ENCODE results near the gene CAND1.

CAND1 gene

DNA sequence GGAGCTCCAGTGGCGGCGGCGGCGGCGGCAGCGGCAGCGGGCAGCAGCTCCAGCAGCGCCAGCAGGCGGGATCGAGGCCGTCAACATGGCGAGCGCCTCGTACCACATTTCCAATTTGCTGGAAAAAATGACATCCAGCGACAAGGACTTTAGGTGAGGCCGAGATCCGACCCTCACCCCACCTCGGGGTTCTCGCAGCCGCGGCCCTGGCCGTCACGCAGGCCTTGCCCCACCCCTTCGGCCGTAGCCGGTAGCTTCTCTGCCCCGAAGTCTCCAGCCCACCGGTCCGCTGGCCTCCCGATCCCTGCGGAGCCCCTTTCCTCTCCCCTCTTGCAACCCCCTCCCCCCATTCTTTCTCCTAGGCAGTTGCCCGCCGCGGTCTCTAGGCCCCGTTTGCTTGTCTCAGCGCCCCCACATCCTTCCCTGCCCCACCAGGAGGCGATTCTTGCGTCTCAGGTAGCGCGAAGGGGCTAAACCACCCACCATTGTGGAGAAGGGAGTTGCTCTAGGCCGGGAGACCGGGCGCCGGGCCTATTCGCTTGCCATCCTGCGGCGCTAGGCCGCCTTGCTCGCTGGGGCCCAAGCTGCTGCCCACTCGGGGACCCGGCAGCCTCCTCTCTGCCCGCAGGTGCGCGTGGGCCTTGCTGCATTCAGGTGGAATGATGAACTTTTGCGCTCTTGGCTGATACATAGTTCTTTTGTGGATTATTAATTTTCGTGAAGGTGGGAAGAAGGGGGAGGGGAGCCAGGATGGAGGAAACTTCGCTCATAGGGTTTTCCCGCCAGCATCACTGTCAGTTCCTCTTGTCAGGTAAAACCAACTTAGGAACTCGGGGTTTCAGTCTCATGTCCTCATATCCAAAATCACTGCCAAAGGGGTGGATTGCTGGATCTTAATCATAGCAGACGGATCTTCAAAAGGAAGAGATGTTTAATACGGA, 745 bp downstream of the CAND1 start:
- TF ChIP-seq GATA3 (IDR thresholded peaks at IDR 0.05; ENCODE audit: low read depth, low read length) (no peak), GATA2 (IDR thresholded peaks at IDR 0.05; ENCODE audit: low read depth, low read length) (no peak)

GRCh38 chr12:67270622-67271021, 1.5 kb downstream of the CAND1 start:
- TF ChIP-seq GATA2 (IDR thresholded peaks at IDR 0.05; ENCODE audit: low read depth, low read length) (no peak), GATA3 (IDR thresholded peaks at IDR 0.05; ENCODE audit: low read depth, low read length) (no peak)

DNA sequence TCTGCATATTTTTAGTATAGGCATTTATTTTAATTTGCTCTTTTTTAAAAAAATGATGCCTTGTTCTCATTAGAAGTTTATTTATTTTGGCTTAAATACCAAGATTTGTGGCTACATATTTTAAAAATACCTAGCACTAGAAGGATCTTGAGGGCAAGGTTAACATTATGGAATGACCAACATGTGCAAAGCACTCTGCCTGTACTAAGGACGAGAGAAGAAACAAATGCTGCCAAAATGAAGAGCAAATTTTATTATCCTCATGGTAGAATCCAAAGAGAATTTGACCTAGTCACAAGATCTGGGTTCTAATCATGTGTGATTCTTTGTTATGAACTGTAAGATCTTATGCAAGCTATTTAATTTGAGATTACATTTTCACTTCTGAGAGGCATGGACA, 2.8 kb downstream of the CAND1 start:
- TF ChIP-seq GATA3 (IDR thresholded peaks at IDR 0.05; ENCODE audit: low read depth, low read length) (no peak), GATA2 (IDR thresholded peaks at IDR 0.05; ENCODE audit: low read depth, low read length) (no peak)

- no peak for TF ChIP-seq GATA2 (IDR thresholded peaks at IDR 0.05; ENCODE audit: low read depth, low read length)
Measured at GRCh38 chr12:67274186-67274585, 5.0 kb downstream of the CAND1 start.

DNA sequence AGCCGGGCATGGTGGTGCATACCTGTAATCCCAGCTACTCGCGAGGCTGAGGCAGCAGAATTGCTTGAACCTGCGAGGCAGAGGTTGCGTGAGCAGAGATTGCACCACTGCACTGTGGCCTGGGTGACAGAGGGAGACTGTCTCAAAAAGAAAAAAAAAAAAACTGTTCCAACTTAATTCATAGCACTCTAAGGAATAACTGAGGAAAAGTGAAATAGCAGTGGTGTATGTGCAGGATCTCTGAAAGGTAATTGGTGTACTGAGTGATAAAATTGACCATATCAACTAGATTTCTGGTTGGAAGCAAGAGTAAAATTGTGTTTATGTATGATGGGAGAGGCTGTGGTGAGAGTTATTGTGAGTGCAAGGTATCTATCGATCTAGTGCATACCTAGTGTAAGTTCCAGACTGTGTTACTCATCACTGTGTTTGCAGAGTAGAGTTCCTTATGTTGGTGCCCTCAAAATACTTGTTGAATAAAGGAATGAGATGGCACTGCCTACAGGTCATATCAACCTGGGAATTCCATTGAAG, 6.3 kb downstream of the CAND1 start:
- TF ChIP-seq GATA2 (IDR thresholded peaks at IDR 0.05; ENCODE audit: low read depth, low read length) (no peak), GATA3 (IDR thresholded peaks at IDR 0.05; ENCODE audit: low read depth, low read length) (no peak)

DNA sequence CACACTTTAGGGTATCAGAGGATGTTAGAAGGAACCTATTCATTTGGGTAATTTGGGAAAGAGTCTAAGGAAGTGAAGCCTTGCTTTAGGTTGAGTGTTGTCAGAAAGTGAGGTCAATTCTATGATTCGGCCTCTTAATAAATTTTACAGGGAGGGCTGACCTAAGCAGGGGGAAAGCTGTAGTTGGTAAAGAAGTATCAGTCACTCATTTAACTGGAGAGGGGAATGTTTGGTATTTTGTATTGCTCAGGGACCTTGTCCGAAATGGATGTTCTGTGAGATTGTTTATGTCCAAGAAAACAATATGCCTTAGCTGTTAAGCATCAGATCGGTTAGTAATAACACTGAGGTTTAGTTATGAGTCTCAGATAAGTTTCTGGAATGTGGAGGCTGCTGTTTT, 7.3 kb downstream of the CAND1 start:
- no peak for TF ChIP-seq GATA2 (IDR thresholded peaks at IDR 0.05; ENCODE audit: low read depth, low read length)
- TF ChIP-seq GATA3 (IDR thresholded peaks at IDR 0.05; ENCODE audit: low read depth, low read length) = no peak

DNA sequence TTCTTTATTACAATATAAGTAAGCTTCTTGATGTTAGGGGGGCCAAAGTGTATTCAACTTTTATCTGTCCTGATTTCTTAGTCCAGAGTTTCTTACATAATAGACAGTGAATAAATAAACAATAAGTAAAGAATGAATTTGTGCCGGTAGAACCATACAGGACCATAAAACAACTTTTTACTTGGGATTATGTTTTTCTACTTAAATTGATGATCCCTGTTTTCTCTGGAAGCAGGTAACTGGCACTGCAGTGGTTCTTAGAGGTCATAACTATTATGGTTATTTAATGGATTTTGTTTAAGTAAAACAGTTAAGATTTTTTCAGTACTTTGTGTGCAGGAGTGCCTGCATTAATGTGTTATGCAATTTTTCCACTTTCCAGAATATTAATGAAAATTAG, 10.5 kb downstream of the CAND1 start:
- TF ChIP-seq GATA3 (IDR thresholded peaks at IDR 0.05; ENCODE audit: low read depth, low read length) (no peak), GATA2 (IDR thresholded peaks at IDR 0.05; ENCODE audit: low read depth, low read length) (no peak)

DNA sequence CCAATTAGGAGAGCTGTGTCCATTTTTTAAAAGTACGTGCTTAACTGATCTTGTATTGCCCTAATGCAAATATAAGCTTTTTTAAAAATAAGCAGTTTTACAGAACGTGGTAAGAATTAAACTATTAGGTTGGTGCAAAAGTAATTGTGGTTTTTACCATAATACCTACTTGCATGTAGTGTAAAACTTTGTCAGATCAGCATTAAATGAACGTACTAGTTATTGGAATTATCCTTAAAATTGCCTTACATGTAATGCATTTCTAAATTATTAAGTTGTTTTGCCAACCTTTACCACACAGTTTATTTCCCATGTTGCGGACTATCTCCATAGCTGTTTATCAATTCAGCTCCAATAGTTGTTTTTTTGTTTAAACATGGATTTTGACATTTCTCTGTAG, 10.9 kb downstream of the CAND1 start:
- TF ChIP-seq GATA2 (IDR thresholded peaks at IDR 0.05; ENCODE audit: low read depth, low read length) (no peak), GATA3 (IDR thresholded peaks at IDR 0.05; ENCODE audit: low read depth, low read length) (no peak)

- TF ChIP-seq GATA2 (IDR thresholded peaks at IDR 0.05; ENCODE audit: low read depth, low read length) = no peak
- TF ChIP-seq GATA3 (IDR thresholded peaks at IDR 0.05; ENCODE audit: low read depth, low read length) = no peak
Measured at GRCh38 chr12:67280572-67280971, 11.4 kb downstream of the CAND1 start.

GRCh38 chr12:67284561-67284960, 15.4 kb downstream of the CAND1 start:
- TF ChIP-seq GATA2 (IDR thresholded peaks at IDR 0.05; ENCODE audit: low read depth, low read length) (no peak), GATA3 (IDR thresholded peaks at IDR 0.05; ENCODE audit: low read depth, low read length) (no peak)

DNA sequence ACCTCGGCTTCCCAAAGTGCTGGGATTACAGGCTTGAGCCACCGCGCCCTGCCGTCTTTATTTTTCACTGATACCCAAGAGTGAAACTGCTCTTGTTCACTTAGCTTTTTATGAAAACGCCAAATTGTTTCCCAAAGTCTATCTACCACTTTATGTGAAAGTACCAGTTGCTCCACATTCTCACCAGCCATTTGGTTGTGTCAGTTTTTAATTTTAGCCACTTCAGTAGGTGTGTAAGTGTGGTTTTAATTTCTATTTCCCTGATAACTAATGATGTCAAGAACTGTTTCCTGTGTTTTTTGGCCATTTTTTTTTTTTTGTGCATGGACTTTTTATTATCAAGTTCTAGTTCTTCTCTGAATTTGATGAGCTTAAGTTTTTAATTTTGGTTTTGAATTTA, 17.1 kb downstream of the CAND1 start:
- TF ChIP-seq GATA3 (IDR thresholded peaks at IDR 0.05; ENCODE audit: low read depth, low read length) = no peak
- no peak for TF ChIP-seq GATA2 (IDR thresholded peaks at IDR 0.05; ENCODE audit: low read depth, low read length)

DNA sequence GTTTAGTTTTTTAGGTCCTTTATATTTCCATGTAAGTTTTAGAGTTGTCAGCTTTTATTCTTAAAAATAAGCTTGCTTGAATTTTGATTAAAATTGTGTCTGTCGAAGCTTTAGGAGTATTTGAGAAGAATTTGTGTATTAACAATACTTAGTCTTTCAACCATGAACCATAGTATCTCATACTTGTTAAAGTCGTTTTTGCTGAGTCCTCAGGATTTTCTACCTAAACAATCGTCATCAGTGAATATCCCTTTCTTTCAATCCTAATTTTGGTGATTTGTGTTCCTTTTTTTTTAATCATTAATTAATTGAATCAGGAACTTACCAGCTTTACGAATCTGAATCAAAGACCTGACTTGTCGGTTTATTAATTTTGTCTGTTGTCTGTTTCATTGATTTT, 18.2 kb downstream of the CAND1 start:
- no peak for TF ChIP-seq GATA2 (IDR thresholded peaks at IDR 0.05; ENCODE audit: low read depth, low read length)
- TF ChIP-seq GATA3 (IDR thresholded peaks at IDR 0.05; ENCODE audit: low read depth, low read length) = no peak

- no peak for TF ChIP-seq GATA3 (IDR thresholded peaks at IDR 0.05; ENCODE audit: low read depth, low read length)
- TF ChIP-seq GATA2 (IDR thresholded peaks at IDR 0.05; ENCODE audit: low read depth, low read length) = no peak
Measured at GRCh38 chr12:67288561-67288960, 19.4 kb downstream of the CAND1 start.

DNA sequence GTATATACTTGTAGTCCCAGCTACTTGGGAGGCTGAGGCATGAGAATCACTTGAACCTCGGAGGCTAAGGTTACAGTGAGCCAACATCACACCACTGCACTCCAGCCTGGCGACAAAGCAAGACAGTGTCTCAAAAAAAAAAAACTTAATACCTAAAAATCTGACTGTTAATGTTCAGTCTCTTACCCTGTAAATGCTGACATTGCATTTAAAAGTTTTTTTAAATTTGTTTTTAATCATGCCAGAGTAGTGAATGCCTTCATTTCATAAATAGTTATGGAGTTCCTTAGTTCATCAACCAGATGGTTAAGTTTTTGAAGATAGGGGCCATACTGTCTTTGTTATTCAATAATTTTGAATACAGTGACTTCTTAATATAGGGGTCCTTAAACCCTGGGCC, 21.2 kb downstream of the CAND1 start:
- no peak for TF ChIP-seq GATA2 (IDR thresholded peaks at IDR 0.05; ENCODE audit: low read depth, low read length)
- no peak for TF ChIP-seq GATA3 (IDR thresholded peaks at IDR 0.05; ENCODE audit: low read depth, low read length)

DNA sequence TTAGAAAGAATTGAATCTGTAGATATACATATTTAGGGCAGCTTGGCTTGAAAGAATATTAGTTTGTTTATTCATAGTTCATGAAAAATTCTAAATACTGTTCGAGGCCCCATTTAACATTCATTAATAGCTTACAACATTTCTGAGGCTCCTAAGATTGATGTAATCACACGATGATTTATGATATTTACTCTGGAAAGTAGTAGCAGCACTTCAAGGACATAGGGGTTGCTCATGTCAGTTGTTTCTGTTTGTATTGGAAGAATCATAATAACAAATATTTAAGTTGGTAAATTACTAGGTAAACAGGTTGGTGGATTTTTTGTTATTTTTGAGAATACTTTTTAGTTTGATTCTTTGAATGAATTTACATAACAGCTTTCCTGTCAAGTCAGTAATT, 30.4 kb downstream of the CAND1 start:
- no peak for TF ChIP-seq GATA2 (IDR thresholded peaks at IDR 0.05; ENCODE audit: low read depth, low read length)
- no peak for TF ChIP-seq GATA3 (IDR thresholded peaks at IDR 0.05; ENCODE audit: low read depth, low read length)

Measured in SH-SY5Y (cell line).